ENCODE measurements around the gene KIF16B.
"Not testable (repeated sequence)": the region's sequence is repeated elsewhere in the genome, so short reads cannot be mapped to it uniquely, and the experiment has no call there.

The KIF16B gene

GRCh38 chr20:16589623-16590022, 16.4 kb upstream of the KIF16B start:
- no peak for DNase-seq (ENCODE audit: low spot score)

GRCh38 chr20:16588241-16588640, 15.0 kb upstream of the KIF16B start:
- no peak for DNase-seq (ENCODE audit: low spot score)

- no peak for DNase-seq (ENCODE audit: low spot score)
Measured at GRCh38 chr20:16587066-16587465, 13.8 kb upstream of the KIF16B start.

- no peak for DNase-seq (ENCODE audit: low spot score)
Measured at GRCh38 chr20:16583474-16583873, 10.2 kb upstream of the KIF16B start.

- DNase-seq (ENCODE audit: low spot score): no peak
Measured at GRCh38 chr20:16581241-16581640, 8.0 kb upstream of the KIF16B start.

GRCh38 chr20:16580620-16581019, 7.4 kb upstream of the KIF16B start:
- no peak for DNase-seq (ENCODE audit: low spot score)

GRCh38 chr20:16580147-16580546, 6.9 kb upstream of the KIF16B start:
- peak; percentile 54 for DNase-seq (ENCODE audit: low spot score)

- no peak for DNase-seq (ENCODE audit: low spot score)
Measured at GRCh38 chr20:16576219-16576618, 3.0 kb upstream of the KIF16B start.

- no peak for DNase-seq (ENCODE audit: low spot score)
Measured at GRCh38 chr20:16575390-16576140, 2.3 kb upstream of the KIF16B start.

- peak; percentile 71 for DNase-seq (ENCODE audit: low spot score)
Measured at GRCh38 chr20:16574656-16575355, 1.6 kb upstream of the KIF16B start.

GRCh38 chr20:16571333-16571732, 1.9 kb downstream of the KIF16B start:
- no peak for DNase-seq (ENCODE audit: low spot score)

- no peak for DNase-seq (ENCODE audit: low spot score)
Measured at GRCh38 chr20:16569246-16570153, 3.7 kb downstream of the KIF16B start.

GRCh38 chr20:16566080-16566479, 7.2 kb downstream of the KIF16B start:
- DNase-seq (ENCODE audit: low spot score): no peak

- not testable (repeated sequence) for DNase-seq (ENCODE audit: low spot score)
Measured at GRCh38 chr20:16564079-16564478, 9.2 kb downstream of the KIF16B start.

GRCh38 chr20:16563066-16563806, 10.0 kb downstream of the KIF16B start:
- DNase-seq (ENCODE audit: low spot score): no peak

GRCh38 chr20:16562259-16562658, 11.0 kb downstream of the KIF16B start:
- DNase-seq (ENCODE audit: low spot score): no peak

- no peak for DNase-seq (ENCODE audit: low spot score)
Measured at GRCh38 chr20:16560661-16561060, 12.6 kb downstream of the KIF16B start.

- DNase-seq (ENCODE audit: low spot score): no peak
Measured at GRCh38 chr20:16560216-16560615, 13.0 kb downstream of the KIF16B start.

GRCh38 chr20:16556301-16556700, 16.9 kb downstream of the KIF16B start:
- no peak for DNase-seq (ENCODE audit: low spot score)

- no peak for DNase-seq (ENCODE audit: low spot score)
Measured at GRCh38 chr20:16555754-16556153, 17.5 kb downstream of the KIF16B start.

- DNase-seq (ENCODE audit: low spot score): no peak
Measured at GRCh38 chr20:16554766-16555543, 18.3 kb downstream of the KIF16B start.
